ENCODE measurements around the gene BST1. TPM values are rescaled to one million over a fixed set of nuclear protein-coding genes. Genes with fewer than 3 reads are reported as not detected.

The BST1 gene
- polyA plus RNA-seq, 1 experiment = 27.6 TPM

DNA sequence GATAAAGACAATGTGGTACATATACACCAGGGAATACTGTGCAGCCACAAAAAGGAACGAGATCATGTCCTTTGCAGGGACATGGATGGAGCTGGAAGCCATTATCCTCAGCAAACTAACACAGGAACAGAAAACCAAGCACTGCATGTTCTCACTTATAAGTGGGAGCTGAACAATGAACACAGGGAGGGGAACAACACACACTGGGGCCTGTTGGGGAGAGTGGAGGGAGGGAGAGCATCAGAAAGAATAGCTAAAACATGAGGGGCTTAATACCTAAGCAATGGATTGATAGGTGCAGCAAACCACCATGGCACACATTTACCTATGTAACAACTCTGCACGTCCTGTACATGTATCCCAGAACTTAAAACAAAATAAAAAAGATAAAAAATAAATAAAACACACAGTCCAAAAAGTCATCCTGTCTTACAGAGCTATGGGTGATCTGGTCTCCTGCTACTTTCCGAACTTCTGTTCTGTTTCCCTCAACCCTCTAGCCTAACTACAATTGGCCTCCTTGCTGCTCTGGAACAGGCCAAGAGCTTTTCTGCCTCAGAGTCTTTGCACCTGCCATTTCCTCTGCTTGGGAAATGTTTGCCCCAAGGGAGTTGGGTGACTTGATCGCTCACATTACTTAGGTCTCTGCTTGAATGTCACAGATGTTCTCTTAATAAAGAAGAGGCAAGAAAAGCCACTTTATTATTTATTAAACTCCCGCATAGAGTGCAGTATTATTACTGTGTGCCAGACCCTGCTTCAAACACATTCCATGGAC is 74.2 kb downstream of the BST1 start:
- H3K9me3 ChIP-seq (ENCODE audit: control insufficient read depth, insufficient read depth, low read length) = no peaks in the 10 kb centered on the region
- ChIA-PET POLR2A (no interaction called here), CTCF (interaction anchor here (2.2 kb wide), 1 partner anchor 29 kb away, joined by 7 read pairs; no protein-coding TSS in a partner anchor)
- no peak overlapping the region for H3K4me3 ChIP-seq (ENCODE audit: low read depth, low read length)
- no peak for TF ChIP-seq CTCF (IDR thresholded peaks at IDR 0.05; ENCODE audit: low read depth, low read length)
- peaks cover 48% of the 10 kb centered on the region for H3K27me3 ChIP-seq (ENCODE audit: control insufficient read depth, insufficient read depth, low read length)
- no peak for DNase-seq (ENCODE audit: low read depth, low spot score)
- no peak overlapping the region for H3K27ac ChIP-seq (ENCODE audit: low read depth, low read length)

GRCh38 chr4:15777697-15778288 is 74.9 kb downstream of the BST1 start:
- no peak overlapping the region for H3K27ac ChIP-seq (ENCODE audit: low read depth, low read length)
- CTCF ChIA-PET = interaction anchor here (2.2 kb wide), 1 partner anchor 28 kb away, joined by 7 read pairs; no protein-coding TSS in a partner anchor
- no peak for TF ChIP-seq CTCF (IDR thresholded peaks at IDR 0.05; ENCODE audit: low read depth, low read length)
- no peaks in the 10 kb centered on the region for H3K9me3 ChIP-seq (ENCODE audit: control insufficient read depth, insufficient read depth, low read length)
- POLR2A ChIA-PET = no interaction called here
- no peak for DNase-seq (ENCODE audit: low read depth, low spot score)
- peaks cover 47% of the 10 kb centered on the region for H3K27me3 ChIP-seq (ENCODE audit: control insufficient read depth, insufficient read depth, low read length)
- no peak overlapping the region for H3K4me3 ChIP-seq (ENCODE audit: low read depth, low read length)

GRCh38 chr4:15778289-15779241 is 75.7 kb downstream of the BST1 start, which contains the start of gene CD38:
Gene CD38, plus strand, starts transcription at chr4:15778328. Its CDS starts 87 bp downstream, at chr4:15778415.
- Histone ChIP-seq H3K4me3 (ENCODE audit: low read depth, low read length) (peak within 1 kb of the TSS; percentile 55), H3K9me3 (ENCODE audit: control insufficient read depth, insufficient read depth, low read length) (no peaks in the 10 kb centered on the region), H3K27ac (ENCODE audit: low read depth, low read length) (no peak within 1 kb of the TSS), H3K27me3 (ENCODE audit: control insufficient read depth, insufficient read depth, low read length) (peaks cover 48% of the 10 kb centered on the region)
- no peak for TF ChIP-seq CTCF (IDR thresholded peaks at IDR 0.05; ENCODE audit: low read depth, low read length)
- no peak for DNase-seq (ENCODE audit: low read depth, low spot score)
- ChIA-PET CTCF (interaction anchor here (0.7 to 2.1 kb wide), 6 partner anchors 10 to 488 kb away, joined by 3 to 9 read pairs (median 4); no protein-coding TSS in a partner anchor), POLR2A (no interaction called here)

- no peak overlapping the region for H3K27ac ChIP-seq (ENCODE audit: low read depth, low read length)
- H3K9me3 ChIP-seq (ENCODE audit: control insufficient read depth, insufficient read depth, low read length) = no peaks in the 10 kb centered on the region
- POLR2A ChIA-PET = no interaction called here
- peak; percentile 65 for TF ChIP-seq CTCF (IDR thresholded peaks at IDR 0.05; ENCODE audit: low read depth, low read length)
- H3K27me3 ChIP-seq (ENCODE audit: control insufficient read depth, insufficient read depth, low read length) = peaks cover 51% of the 10 kb centered on the region
- no peak for DNase-seq (ENCODE audit: low read depth, low spot score)
- CTCF ChIA-PET = interaction anchor here (0.7 to 2.1 kb wide), 7 partner anchors 9 to 487 kb away, joined by 3 to 9 read pairs (median 5); no protein-coding TSS in a partner anchor
- H3K4me3 ChIP-seq (ENCODE audit: low read depth, low read length) = peak overlapping the region; percentile 55
Measured at GRCh38 chr4:15779306-15779705, 76.4 kb downstream of the BST1 start.
